ENCODE data around the gene PHACTR1. TPM values are rescaled to one million over a fixed set of nuclear protein-coding genes. Genes with fewer than 3 reads are reported as not detected.

Gene PHACTR1
- total and polyA plus RNA-seq, 5 experiments from 2014 or later = 0.07 to 3.0 (median 0.70) TPM

- H3K27me3 Mint-ChIP-seq = peaks cover 0 to 6% (median 1%) of the 10 kb centered on the region in 5 donors
- H3K4me3 Mint-ChIP-seq = no peak overlapping the region
- peaks cover 0 to 25% (median 0%) of the 10 kb centered on the region in 4 donors for H3K4me1 Mint-ChIP-seq
- H3K27ac Mint-ChIP-seq = no peak overlapping the region
- POLR2A ChIA-PET = no interaction called here
- DNase-seq = no peak
- H3K36me3 Mint-ChIP-seq = peaks cover 0 to 7% (median 0%) of the 10 kb centered on the region in 3 donors
- H3K9me3 Mint-ChIP-seq = peaks cover 0 to 16% (median 5%) of the 10 kb centered on the region in 9 donors
- no peak for ATAC-seq
Observed at GRCh38 chr6:13253272-13253671, 536.7 kb downstream of the PHACTR1 start.

DNA sequence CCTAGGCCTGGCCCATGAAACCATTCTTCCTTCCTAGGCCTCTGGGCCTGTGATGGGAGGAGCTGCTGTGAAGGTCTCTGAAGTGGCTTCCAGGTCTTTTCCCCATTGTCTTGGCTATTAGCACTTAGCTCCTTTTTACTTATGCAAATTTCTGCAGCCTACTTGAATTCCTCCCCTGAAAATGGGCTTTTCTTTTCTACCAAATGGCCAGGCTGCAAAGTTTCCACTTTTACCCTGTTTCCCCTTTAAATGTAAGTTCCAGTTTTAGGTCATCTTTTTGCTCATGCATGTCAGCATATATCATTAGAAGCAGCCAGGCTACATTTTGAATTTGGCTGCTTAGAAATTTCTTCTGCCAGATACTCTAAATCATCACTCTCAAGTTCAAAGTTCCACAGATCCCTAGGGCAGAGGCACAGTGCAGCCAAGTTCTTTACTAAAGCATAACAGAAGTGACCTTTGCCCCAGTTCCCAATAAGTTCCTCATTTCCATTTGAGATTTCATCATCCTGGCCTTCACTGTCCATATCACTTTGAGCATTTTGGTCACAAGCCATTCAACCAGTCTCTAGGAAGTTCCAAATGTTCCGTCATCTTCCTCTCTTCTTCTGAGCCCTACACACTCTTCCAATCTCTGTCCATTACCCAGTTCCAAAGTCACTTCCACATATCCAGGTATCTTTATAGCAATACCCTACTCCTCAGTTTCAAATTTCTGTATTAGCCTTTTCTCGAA lies 539.9 kb downstream of the PHACTR1 start:
- H3K27ac Mint-ChIP-seq = no peak overlapping the region

GRCh38 chr6:13259393-13259792 lies 542.8 kb downstream of the PHACTR1 start:
- H3K9me3 Mint-ChIP-seq = peaks cover 0 to 16% (median 5%) of the 10 kb centered on the region in 9 donors
- peaks cover 8 to 72% (median 14%) of the 10 kb centered on the region in 4 donors for H3K4me1 Mint-ChIP-seq
- H3K4me3 Mint-ChIP-seq = peak overlapping the region in 1 of 10 donors; percentile 13
- H3K27me3 Mint-ChIP-seq = no peaks in the 10 kb centered on the region
- no peak for DNase-seq
- POLR2A ChIA-PET = no interaction called here
- no peak for ATAC-seq
- H3K36me3 Mint-ChIP-seq = peaks cover 0 to 5% (median 0%) of the 10 kb centered on the region in 3 donors
- H3K27ac Mint-ChIP-seq = peak overlapping the region in 1 of 10 donors; percentile 37

More for the DNA sequence above, 539.9 kb downstream of the PHACTR1 start:
- H3K4me3 Mint-ChIP-seq = no peak overlapping the region
- H3K9me3 Mint-ChIP-seq = peaks cover 0 to 16% (median 5%) of the 10 kb centered on the region in 9 donors
- H3K36me3 Mint-ChIP-seq = peaks cover 0 to 5% (median 0%) of the 10 kb centered on the region in 3 donors
- POLR2A ChIA-PET = no interaction called here
- H3K4me1 Mint-ChIP-seq = peaks cover 6 to 56% (median 9%) of the 10 kb centered on the region in 4 donors
- no peaks in the 10 kb centered on the region for H3K27me3 Mint-ChIP-seq
- ATAC-seq (no peak), DNase-seq (no peak)

DNA sequence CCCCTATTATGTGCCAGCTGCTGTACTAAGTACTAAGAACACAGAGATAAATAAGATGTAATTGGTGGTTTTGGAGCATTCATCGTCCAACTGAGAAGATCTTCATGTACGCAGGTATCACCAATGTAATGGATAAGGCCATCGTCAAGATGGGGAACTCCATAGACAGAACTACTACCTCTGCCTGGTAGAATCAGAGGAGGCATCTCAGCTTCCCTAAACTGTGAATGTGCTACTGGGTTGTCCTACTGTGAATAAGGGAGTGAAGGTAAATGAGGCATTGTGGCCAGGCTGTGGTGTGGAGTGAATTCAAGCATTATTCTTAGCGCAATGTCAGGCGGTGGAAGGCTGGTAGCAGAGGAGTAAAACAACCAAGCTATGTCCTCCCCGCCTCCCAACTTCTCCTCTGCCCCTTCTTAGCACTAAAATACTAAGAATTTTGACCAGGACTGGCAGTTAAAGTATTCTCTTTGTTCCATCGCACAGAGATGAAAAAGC lies 543.6 kb downstream of the PHACTR1 start:
- Mint-ChIP-seq H3K27ac (peak overlapping the region in 2 of 10 donors; percentile 25 to 64), H3K27me3 (no peaks in the 10 kb centered on the region), H3K36me3 (peaks cover 0 to 5% (median 0%) of the 10 kb centered on the region in 3 donors), H3K9me3 (peaks cover 0 to 16% (median 2%) of the 10 kb centered on the region in 9 donors), H3K4me1 (peaks cover 8 to 74% (median 14%) of the 10 kb centered on the region in 4 donors), H3K4me3 (no peak overlapping the region)
- POLR2A ChIA-PET = no interaction called here
- ATAC-seq (no peak), DNase-seq (no peak)

GRCh38 chr6:13260831-13261230 lies 544.3 kb downstream of the PHACTR1 start:
- POLR2A ChIA-PET = interaction anchor here (1.0 kb wide), 1 partner anchor 13 kb away, joined by 3 read pairs; no protein-coding TSS in a partner anchor
- H3K27ac Mint-ChIP-seq = peak overlapping the region in 1 of 10 donors; percentile 64
- no peak for ATAC-seq

DNA sequence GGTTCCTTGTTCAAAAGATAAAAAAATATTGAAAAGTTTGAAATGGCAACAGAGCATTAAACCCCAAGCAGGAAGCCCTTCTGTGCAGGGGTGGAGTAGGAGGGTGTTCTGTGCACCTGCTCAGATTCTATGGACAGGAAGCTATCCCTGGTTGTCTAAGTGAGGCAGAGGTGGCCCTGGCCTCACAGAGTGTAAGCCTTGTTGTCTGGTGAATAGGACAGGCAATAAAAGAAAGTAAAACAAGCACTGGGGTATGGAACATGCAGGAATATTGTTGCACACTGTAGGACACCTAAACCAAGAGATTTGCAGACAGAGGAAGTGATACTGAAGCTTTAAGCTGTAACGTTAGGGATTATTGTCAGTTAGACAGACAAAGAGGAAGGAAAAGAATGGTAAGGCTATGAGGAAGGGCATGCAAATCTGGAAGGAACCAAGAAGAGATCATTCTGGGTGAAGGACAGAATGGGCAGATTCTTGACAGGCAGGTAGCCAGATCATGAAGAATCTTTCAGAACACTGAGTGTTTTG lies 545.0 kb downstream of the PHACTR1 start:
- DNase-seq (peak in 4 of 10 donors; percentile 15 to 31 (median 20)), ATAC-seq (peak; percentile 59 to 61)
- Mint-ChIP-seq H3K4me3 (peak overlapping the region in 1 of 10 donors; percentile 34), H3K27me3 (no peaks in the 10 kb centered on the region), H3K36me3 (peaks cover 5% of the 10 kb centered on the region in 3 donors), H3K27ac (peak overlapping the region in 4 of 10 donors; percentile 3 to 64 (median 10)), H3K9me3 (peaks cover 0 to 12% (median 2%) of the 10 kb centered on the region in 9 donors), H3K4me1 (peaks cover 8 to 71% (median 14%) of the 10 kb centered on the region in 4 donors)
- POLR2A ChIA-PET = interaction anchor here (1.0 kb wide), 1 partner anchor 13 kb away, joined by 3 read pairs; no protein-coding TSS in a partner anchor

More at GRCh38 chr6:13260831-13261230, 544.3 kb downstream of the PHACTR1 start:
- Mint-ChIP-seq H3K36me3 (peaks cover 0 to 5% (median 0%) of the 10 kb centered on the region in 3 donors), H3K9me3 (peaks cover 0 to 16% (median 2%) of the 10 kb centered on the region in 9 donors), H3K27me3 (no peaks in the 10 kb centered on the region), H3K4me1 (peaks cover 8 to 74% (median 14%) of the 10 kb centered on the region in 4 donors), H3K4me3 (peak overlapping the region in 2 of 10 donors; percentile 33 to 34)
- no peak for DNase-seq

GRCh38 chr6:13262302-13263230 lies 546.0 kb downstream of the PHACTR1 start:
- H3K4me1 Mint-ChIP-seq = peaks cover 8 to 67% (median 14%) of the 10 kb centered on the region in 4 donors
- H3K9me3 Mint-ChIP-seq = peaks cover 0 to 2% (median 0%) of the 10 kb centered on the region in 9 donors
- ATAC-seq = no peak
- peak overlapping the region in 1 of 10 donors; percentile 64 for H3K27ac Mint-ChIP-seq
- H3K4me3 Mint-ChIP-seq = peak overlapping the region in 1 of 10 donors; percentile 34
- no peaks in the 10 kb centered on the region for H3K27me3 Mint-ChIP-seq
- POLR2A ChIA-PET = no interaction called here
- DNase-seq = no peak
- H3K36me3 Mint-ChIP-seq = peaks cover 5 to 8% (median 6%) of the 10 kb centered on the region in 3 donors

- no peaks in the 10 kb centered on the region for H3K27me3 Mint-ChIP-seq
- POLR2A ChIA-PET = no interaction called here
- no peaks in the 10 kb centered on the region for H3K9me3 Mint-ChIP-seq
- H3K36me3 Mint-ChIP-seq = peaks cover 4 to 8% (median 5%) of the 10 kb centered on the region in 3 donors
- H3K27ac Mint-ChIP-seq = no peak overlapping the region
- H3K4me3 Mint-ChIP-seq = no peak overlapping the region
- peaks cover 8 to 63% (median 14%) of the 10 kb centered on the region in 4 donors for H3K4me1 Mint-ChIP-seq
- no peak for DNase-seq
- no peak for ATAC-seq
Observed at GRCh38 chr6:13263669-13264068, 547.1 kb downstream of the PHACTR1 start.

DNA sequence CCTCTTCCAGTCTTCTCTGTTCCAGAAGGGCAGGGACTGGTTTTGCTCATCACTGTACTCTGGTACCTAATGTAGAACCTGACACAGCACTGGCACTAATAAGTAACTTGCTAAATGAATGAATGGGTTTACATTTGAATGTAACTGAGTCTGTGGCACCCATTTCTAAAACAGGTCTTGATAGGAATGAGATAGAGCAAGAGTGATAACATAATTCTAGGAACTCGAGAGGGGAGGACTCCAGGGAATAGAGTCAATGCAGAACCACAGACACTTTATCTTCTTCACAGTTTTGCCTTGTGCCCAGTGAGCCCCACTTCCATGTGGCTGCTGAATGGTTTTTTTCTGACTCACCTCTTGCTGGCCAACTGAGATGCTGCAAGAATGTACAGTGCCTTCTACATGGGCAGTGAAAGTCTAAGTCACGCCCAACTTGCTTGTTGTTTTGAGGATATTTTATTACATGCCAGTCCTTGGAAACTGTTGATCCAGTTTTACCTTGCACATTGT lies 550.6 kb downstream of the PHACTR1 start:
- DNase-seq = no peak
- no peak overlapping the region for H3K27ac Mint-ChIP-seq
- no peak for ATAC-seq
- POLR2A ChIA-PET = no interaction called here
- peaks cover 2 to 47% (median 2%) of the 10 kb centered on the region in 4 donors for H3K4me1 Mint-ChIP-seq
- peaks cover 4 to 8% (median 5%) of the 10 kb centered on the region in 3 donors for H3K36me3 Mint-ChIP-seq
- H3K27me3 Mint-ChIP-seq = peaks cover 0 to 3% (median 0%) of the 10 kb centered on the region in 5 donors
- no peaks in the 10 kb centered on the region for H3K9me3 Mint-ChIP-seq
- no peak overlapping the region for H3K4me3 Mint-ChIP-seq

GRCh38 chr6:13268913-13269518 lies 552.4 kb downstream of the PHACTR1 start:
- no peak overlapping the region for H3K27ac Mint-ChIP-seq
- H3K4me1 Mint-ChIP-seq = peaks cover 7 to 48% (median 18%) of the 10 kb centered on the region in 4 donors
- POLR2A ChIA-PET = no interaction called here
- no peak overlapping the region for H3K4me3 Mint-ChIP-seq
- peaks cover 4 to 8% (median 5%) of the 10 kb centered on the region in 3 donors for H3K36me3 Mint-ChIP-seq
- DNase-seq (no peak), ATAC-seq (no peak)
- H3K27me3 Mint-ChIP-seq = peaks cover 0 to 3% (median 0%) of the 10 kb centered on the region in 5 donors
- no peaks in the 10 kb centered on the region for H3K9me3 Mint-ChIP-seq

All from naive thymus-derived CD8-positive, alpha-beta T cell (primary cell).